ENCODE data around the gene TRIM41.
"Not testable (repeated sequence)": the region's sequence is repeated elsewhere in the genome, so short reads cannot be mapped to it uniquely, and the experiment has no call there.

TRIM41 gene

DNA sequence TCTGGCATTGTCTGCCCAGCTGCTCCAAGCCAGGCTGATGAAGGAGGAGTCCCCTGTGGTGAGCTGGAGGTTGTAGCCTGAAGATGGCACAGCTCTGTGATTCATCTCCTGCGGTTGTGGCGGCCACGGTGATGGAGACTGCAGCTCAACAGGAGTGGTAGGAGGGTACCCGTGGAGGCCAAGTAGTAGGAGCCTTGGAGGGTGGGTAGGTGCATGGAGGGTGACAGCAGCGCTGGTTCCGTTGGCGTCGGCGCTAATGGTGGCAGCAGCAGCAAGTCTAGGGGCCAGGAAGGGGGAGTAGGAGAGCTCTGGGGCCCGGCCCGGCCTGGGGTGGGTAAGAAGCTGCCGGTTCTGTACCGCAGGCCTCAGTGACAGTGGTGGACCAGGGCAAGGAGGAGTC is 60.3 kb downstream of the TRIM41 start:
- no peak for DNase-seq (ENCODE audit: low spot score)
- TF ChIP-seq, protein P1, sequence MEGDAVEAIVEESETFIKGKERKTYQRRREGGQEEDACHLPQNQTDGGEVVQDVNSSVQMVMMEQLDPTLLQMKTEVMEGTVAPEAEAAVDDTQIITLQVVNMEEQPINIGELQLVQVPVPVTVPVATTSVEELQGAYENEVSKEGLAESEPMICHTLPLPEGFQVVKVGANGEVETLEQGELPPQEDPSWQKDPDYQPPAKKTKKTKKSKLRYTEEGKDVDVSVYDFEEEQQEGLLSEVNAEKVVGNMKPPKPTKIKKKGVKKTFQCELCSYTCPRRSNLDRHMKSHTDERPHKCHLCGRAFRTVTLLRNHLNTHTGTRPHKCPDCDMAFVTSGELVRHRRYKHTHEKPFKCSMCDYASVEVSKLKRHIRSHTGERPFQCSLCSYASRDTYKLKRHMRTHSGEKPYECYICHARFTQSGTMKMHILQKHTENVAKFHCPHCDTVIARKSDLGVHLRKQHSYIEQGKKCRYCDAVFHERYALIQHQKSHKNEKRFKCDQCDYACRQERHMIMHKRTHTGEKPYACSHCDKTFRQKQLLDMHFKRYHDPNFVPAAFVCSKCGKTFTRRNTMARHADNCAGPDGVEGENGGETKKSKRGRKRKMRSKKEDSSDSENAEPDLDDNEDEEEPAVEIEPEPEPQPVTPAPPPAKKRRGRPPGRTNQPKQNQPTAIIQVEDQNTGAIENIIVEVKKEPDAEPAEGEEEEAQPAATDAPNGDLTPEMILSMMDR (IDR thresholded peaks at IDR 0.05; ENCODE audit: borderline replicate concordance, control extremely low read depth, extremely low read depth, insufficient read depth, missing control alignments): no peak
- in situ Hi-C loops (cut with MboI; ENCODE audit: low sequenced_read_pairs, unreplicated experiment): no loop called here

DNA sequence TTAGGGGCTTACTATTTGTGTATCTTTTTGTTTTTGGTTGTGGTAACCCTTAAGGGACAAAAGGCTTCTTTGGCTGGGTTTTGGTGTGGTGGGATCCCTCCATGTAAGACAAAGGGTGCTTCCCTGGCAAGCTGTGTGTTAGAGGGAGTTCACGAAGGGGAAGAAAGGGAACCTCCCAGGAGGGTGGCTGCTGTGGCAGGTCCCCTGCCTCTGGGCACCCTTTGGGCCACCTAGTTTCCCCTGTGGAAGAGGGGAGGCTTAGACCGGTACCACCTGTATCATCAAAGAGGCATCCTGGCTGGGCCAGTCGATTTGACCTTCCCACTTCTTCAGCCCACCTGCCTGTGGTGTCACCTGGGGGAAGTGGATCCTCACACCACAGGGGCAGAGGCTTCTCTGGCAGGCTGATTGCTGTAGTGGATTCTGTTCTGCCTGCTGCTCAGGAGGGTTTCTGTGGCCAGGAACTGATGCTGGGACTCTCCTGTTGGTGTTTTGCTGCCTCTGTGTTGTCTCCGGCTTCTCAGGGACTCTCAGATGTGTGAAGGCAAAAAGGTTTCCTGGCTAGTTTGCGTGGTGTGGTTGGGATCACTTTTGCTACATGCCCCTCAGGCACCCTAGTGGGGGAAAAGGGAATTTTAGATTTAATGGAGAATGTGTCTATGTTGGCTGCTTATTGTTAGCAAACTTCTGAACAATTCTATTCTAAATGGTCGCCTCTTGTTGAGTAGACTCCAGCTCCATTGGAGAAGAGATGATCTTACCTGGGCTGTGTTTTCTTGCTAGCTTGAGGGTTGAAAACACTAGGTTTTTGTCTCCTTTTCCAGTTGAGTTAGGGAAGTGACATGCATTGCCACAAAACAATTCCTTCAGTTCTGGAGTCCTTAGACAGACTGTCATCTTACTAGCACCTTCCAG is 61.0 kb downstream of the TRIM41 start:
- DNase-seq (ENCODE audit: low spot score); in situ Hi-C loops (cut with MboI; ENCODE audit: low sequenced_read_pairs, unreplicated experiment): not testable (repeated sequence)
